GM19193 (cell line): ENCODE measurements around the gene ST6GAL1.

ENCODE experiments used
- POLR2A ChIP-seq: IDR thresholded peaks from 4 replicates; pipeline ENCODE4 v1.6.1; 2011; ENCODE audit not compliant: insufficient read depth, insufficient read length; ENCODE audit errors: extremely low read depth

The ST6GAL1 gene

GRCh38 chr3:186930143-186930640 lies at the start of gene ST6GAL1:
ST6GAL1 (plus strand) TSS chr3:186930526; CDS start chr3:187042704, 112,178 bp downstream.
- TF ChIP-seq POLR2A, result peak; percentile 54

- TF ChIP-seq POLR2A, result no peak
Observed at GRCh38 chr3:186882150-186882524, 48.2 kb upstream of the ST6GAL1 start.

GRCh38 chr3:186882881-186883685 lies 47.2 kb upstream of the ST6GAL1 start:
- no peak for TF ChIP-seq POLR2A

- no peak for TF ChIP-seq POLR2A
Observed at GRCh38 chr3:186883686-186884058, 46.7 kb upstream of the ST6GAL1 start.

GRCh38 chr3:186886202-186886981 lies 43.9 kb upstream of the ST6GAL1 start:
- TF ChIP-seq POLR2A, result no peak

- no peak for TF ChIP-seq POLR2A
Observed at GRCh38 chr3:186888569-186888968, 41.8 kb upstream of the ST6GAL1 start.

- no peak for TF ChIP-seq POLR2A
Observed at GRCh38 chr3:186890911-186891310, 39.4 kb upstream of the ST6GAL1 start.

GRCh38 chr3:186895406-186895805 lies 34.9 kb upstream of the ST6GAL1 start:
- no peak for TF ChIP-seq POLR2A

GRCh38 chr3:186896006-186896405 lies 34.3 kb upstream of the ST6GAL1 start:
- TF ChIP-seq POLR2A, result no peak

GRCh38 chr3:186896875-186897274 lies 33.5 kb upstream of the ST6GAL1 start:
- no peak for TF ChIP-seq POLR2A

- no peak for TF ChIP-seq POLR2A
Observed at GRCh38 chr3:186901135-186901734, 29.1 kb upstream of the ST6GAL1 start.

- no peak for TF ChIP-seq POLR2A
Observed at GRCh38 chr3:186902154-186902553, 28.2 kb upstream of the ST6GAL1 start.

GRCh38 chr3:186902713-186903112 lies 27.6 kb upstream of the ST6GAL1 start:
- no peak for TF ChIP-seq POLR2A

- no peak for TF ChIP-seq POLR2A
Observed at GRCh38 chr3:186909078-186909853, 21.1 kb upstream of the ST6GAL1 start.

GRCh38 chr3:186915806-186916796 lies 14.2 kb upstream of the ST6GAL1 start:
- no peak for TF ChIP-seq POLR2A
